ENCODE measurements around the gene ZNF691.

ZNF691 gene

DNA sequence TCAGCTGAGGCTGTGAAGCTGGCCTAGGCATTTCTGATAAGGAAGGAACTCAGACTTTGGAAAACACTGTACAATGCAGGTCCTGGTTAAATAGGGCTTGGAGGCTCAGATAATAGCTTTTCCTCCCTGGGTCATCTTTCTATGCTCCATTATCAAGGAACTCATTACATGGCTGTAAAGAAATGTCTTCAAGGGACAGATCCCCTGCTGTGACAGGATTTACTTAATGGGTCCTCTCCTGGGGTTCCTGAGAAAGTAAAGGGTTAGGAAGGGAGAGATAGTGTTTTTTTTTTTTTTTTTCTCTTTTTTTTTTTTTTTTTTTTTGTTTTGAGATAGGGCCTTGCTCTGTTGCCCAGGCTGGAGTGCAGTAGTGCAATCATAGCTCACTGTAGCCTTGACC lies 15.1 kb upstream of the ZNF691 start:
- no peak for DNase-seq (ENCODE audit: low read depth in 2 of 3, low spot score in 2 of 3)

DNA sequence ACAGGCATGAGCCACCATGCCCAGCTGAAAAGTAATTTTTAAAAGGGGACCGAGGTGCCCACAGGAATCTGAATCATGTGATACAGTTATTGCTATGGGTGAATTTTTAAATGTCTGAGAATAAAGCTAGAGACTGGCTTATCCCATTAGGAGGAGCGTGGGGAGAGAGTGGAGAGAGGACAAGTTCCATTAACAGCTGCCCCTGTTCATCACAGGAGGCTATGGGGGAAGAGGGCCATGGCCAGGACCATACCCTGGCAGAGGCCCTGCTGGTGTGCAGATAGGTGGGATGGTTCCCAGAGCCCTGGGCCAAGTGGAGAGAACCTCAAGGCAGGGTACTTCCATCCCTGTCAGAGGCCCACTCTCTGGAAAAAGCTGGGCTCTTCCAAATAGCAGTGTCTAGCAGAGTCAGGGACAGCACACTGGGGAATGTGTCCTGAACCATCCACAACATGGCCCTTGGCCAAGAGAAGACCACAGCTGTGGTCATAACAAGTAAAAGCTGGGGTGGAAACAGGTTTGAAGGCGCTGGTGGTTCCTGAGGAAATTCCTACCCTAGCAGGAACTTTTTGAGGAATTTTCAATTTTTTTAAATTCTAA lies 13.7 kb upstream of the ZNF691 start:
- no peak for DNase-seq (ENCODE audit: low read depth in 2 of 3, low spot score in 2 of 3)

DNA sequence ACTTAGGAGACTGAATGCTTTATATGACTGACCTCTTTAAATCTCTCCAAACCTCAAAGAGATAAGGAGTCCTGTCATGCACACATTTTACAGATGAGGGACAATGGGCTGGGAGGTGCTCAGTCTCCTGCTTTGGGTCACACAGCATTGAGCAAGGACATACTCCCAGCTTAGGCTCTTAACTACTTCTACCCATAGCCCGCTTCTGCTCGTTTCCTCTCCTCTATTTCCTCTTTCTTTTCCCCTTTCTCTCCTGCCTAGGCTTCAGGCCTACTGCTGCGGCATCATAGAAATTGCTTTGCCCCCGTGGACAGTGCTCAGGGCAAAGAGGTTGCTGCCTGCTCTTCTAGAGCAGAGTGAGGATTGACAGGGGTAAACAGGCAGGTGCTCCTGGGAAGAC lies 12.4 kb upstream of the ZNF691 start:
- no peak for DNase-seq (ENCODE audit: low read depth in 2 of 3, low spot score in 2 of 3)

DNA sequence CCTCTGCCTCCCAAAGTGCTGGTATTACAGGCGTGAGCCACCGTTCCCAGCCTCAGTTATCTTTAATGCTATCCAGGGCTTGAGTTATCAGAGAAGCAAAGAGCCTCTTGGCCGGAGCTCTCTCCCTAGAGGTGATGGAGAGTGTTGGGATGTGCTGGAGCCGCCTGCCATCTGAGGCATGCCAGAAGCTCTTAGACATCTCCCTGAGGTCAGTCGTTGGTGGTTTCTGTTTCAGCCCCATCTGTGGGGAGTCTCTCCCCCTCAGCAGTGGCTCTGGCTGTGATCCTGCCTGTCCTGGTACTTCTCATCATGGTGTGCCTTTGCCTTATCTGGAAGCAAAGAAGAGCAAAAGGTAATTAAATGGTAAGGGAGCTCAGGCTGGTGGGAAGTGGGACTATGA lies 11.6 kb upstream of the ZNF691 start:
- no peak for DNase-seq (ENCODE audit: low read depth in 2 of 3, low spot score in 2 of 3)

DNA sequence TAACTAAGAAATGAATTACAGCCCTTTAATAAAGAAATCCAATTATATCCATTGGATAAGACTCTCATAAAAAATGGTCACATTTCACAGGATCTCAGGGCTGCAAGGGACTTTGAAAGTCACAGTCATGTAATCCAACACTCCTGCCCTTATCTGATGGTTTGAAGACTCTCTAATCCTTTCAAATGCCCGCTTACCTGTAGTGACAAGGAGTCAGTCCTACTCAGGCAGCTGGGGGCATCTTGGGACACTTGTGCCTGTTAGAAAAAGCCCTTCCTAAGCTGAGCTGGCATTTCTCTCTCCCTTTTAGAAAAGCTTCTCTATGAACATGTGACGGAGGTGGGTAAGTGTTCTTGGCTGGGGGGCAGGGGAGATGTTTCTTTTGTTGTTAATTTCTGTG lies 11.0 kb upstream of the ZNF691 start:
- DNase-seq (ENCODE audit: low read depth in 2 of 3, low spot score in 2 of 3): no peak

DNA sequence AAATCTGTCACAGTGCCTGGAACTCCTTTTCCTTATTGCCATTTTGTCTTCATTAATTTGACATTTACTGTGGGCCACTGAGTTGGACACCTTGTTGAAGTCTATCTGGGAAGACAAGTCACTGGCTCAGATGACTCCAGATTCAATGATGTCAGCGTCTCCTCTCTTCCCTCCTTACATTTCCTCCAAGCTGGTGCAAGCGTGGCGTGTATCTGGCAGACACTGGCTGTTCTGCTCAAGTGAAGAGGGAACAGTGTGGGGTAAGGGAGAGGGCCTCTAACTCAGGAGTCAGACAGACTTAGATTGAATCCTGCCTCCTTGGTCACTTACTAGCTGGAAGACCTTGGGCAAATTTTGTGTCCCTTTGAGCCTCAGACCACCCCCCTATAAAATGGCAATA lies 8.7 kb upstream of the ZNF691 start:
- DNase-seq (ENCODE audit: low read depth in 2 of 3, low spot score in 2 of 3): no peak

DNA sequence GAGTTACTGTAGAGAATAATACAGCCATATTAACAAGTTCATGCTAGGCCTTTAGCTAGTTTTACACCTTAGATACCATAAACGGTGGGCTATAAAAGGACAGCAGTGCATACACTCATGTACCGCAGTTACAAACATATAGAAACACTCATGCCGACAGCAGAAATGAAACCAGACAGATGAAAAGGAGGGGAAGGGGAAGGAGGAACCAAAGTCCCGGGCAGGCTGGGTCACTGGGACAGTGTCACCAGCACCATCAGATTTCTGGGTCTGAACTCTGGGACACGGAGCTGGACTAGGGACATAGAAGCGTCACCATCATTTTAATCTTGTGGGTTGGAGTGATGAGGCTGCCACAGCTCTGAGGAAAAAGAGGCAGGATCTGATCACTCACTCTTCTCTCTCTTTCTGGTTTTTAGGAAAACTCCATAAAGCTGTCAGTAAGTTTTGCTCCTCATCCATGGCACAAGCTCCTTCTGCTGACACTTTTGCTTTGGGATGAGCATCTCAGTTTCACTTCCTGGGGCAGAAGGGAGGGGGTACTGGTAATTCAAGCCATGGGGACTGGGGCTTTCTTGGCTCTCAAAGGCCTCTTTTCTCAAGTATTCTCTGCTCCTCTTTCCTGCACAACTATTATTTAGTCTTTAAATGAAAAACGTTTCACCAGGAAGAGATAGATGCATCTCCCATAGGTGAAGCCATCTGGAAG lies 7.8 kb upstream of the ZNF691 start:
- DNase-seq (ENCODE audit: low read depth in 2 of 3, low spot score in 2 of 3): no peak

DNA sequence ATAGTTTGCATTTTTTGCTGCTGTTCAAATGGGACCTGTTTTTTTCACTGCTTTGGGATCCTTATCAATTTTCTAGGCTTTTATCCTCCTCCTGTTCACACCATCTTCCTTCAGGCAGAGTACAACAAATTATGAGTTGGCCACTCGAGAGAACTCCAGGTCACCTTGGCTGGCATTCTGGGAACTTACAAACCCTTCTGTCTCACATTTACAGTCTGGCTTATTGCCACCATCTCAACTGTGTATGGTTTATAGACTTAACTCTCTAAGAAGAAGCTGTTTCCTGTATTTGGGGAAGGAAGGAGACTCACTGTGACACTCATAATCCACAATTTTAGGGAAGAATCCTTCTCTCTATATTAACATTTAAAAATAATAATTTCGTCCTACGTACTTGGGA lies 5.4 kb upstream of the ZNF691 start:
- no peak for DNase-seq (ENCODE audit: low read depth in 2 of 3, low spot score in 2 of 3)

DNA sequence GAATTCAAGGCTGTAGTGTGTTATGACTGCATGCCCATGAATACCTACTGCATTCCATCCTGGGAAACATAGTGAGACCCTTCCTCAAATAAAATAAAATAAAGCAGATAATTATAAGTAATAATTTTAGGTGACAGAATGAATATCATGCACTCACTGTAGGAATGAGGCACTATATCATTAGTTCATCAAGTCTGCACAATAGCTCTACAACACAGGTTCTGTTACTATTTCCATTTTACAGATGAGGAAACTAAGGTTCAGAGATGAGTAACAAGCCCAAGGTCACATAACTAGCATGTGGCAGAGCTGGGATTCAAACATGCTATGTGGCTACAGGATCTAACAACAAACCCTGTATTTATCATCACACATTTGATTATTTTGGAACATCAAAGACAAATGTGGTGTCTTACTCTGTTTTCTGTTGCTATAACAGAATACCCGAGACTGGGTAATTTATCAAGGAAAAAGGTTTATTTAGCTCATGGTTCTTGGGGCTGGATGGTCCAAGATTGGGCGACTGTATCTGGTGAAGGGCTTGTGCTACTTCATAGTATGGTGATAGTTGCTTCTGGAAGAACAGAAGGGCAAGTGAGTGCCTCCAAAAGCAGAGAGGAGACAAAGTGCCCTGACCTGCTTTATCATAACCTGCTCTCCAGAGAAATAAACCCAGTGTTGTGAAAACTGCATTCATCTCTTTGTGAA lies 4.8 kb upstream of the ZNF691 start:
- DNase-seq (ENCODE audit: low read depth in 2 of 3, low spot score in 2 of 3): no peak

DNA sequence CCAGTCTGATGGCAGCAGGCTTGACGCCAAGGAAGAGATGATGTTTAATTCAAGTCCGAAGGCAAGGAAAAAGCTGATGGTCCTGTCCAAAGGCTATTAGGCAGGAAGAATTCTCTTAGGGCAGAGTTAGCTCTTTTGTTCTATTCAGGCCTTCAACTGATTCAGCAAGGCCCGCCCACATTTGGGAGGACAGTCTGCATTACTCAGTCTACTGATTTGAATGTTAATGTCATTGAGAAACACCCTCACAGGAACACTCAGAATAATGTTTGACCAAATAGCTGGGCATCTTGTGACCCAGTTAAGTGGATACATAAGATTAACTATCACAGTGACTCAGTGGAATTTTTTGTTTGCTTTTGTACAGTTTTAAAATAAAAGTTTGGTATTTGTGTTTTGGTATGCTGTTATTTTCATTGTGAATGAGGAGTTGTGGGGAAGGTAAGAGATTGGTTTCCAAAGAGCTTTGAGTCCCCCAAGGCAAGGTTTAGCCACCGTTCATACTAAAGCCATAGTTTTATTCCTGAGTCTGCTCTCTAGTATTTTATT lies 1.7 kb upstream of the ZNF691 start:
- no peak for DNase-seq (ENCODE audit: low read depth in 2 of 3, low spot score in 2 of 3)

DNA sequence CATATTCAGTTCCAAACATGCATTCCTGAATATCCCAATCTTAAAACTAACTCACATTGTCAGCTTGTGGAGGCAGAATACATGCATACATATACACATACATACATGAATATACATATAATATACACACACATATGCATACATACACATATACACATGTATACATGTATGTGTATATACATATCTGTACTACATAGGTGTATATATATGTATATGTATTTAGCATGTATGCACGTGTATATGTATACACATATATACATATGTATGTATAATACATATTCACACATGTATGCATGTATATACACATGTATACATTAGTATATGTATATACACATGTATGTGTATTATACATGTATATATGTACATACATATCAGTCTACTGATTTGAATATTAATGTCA lies 1.2 kb upstream of the ZNF691 start:
- DNase-seq (ENCODE audit: low read depth in 2 of 3, low spot score in 2 of 3): no peak

DNA sequence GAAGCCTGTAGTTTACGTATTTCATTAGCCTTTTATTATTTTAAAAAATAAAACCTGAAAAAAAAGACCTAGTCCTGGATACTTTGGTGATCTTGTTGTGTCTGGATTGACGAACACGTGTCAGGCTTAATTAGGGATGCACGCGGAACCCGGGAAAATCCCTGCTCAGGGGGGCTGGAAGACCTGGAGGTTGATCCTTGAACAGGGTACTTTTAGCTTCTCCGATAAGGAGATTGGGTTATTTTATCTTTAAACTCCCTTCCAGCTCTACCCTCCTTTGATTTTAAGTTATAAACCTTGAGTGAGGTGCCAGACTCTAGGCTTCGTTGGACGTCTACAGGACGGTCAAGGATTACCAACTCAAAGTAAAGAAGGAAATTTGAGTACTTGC lies 552 bp upstream of the ZNF691 start:
- no peak for DNase-seq (ENCODE audit: low read depth in 2 of 3, low spot score in 2 of 3)

DNA sequence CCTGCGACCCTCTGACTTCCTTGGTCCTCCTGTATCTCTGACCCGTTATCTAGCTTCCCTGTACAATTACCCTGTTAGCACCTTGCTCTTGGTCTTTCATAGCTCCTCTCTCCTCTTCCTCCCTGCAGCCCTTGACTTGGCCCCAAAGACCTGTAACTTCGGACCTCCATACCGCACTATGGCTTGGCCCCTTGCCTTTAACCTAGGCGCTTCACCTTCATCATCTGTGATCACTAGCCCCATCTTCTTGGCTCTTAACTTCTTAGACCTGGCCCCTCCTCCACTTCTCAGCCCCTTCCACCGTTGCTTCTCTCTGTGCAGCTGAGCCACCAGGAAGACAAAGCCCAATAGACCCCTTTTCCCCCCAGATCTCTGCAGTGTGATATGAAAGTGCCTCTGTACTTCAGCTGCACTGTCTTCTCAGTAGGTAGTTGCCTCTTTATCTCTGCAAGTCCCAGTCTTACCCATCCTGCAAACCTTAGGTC lies 740 bp downstream of the ZNF691 start:
- no peak for DNase-seq (ENCODE audit: low read depth in 2 of 3, low spot score in 2 of 3)

DNA sequence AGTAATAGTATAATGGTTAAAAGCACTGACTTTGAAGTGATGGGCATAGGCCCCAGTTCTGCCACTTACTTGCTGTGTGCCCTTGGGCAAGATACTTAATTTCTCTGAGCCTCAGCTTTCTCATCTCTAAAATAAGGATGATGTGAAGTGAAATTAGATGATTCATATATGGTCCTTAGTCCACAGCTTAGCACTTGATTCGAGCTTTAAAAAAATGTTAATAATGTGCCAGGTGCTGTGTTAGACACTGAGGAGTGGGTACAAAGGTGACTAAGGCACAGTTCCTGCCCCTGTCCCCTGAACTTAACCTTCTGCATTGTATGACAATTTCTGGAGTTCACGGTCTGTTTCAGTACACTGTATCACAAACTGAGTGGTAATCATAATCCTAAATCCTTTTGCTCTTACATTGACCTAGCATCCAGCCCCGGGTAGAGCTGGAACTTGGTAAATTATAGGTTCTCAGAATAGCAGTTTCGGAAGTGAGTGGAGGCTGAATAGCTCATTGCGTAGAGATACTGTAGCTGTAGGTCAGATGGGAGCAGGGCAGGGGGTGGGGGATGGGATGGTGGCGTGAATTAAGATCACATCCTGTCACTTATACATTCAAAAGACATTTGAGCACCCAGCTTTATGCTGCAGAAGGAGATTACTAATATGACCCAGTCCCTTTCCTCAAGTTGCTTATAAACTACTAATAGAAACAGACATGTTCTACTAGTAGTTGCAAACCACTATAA lies 1.5 kb downstream of the ZNF691 start:
- no peak for DNase-seq (ENCODE audit: low read depth in 2 of 3, low spot score in 2 of 3)

DNA sequence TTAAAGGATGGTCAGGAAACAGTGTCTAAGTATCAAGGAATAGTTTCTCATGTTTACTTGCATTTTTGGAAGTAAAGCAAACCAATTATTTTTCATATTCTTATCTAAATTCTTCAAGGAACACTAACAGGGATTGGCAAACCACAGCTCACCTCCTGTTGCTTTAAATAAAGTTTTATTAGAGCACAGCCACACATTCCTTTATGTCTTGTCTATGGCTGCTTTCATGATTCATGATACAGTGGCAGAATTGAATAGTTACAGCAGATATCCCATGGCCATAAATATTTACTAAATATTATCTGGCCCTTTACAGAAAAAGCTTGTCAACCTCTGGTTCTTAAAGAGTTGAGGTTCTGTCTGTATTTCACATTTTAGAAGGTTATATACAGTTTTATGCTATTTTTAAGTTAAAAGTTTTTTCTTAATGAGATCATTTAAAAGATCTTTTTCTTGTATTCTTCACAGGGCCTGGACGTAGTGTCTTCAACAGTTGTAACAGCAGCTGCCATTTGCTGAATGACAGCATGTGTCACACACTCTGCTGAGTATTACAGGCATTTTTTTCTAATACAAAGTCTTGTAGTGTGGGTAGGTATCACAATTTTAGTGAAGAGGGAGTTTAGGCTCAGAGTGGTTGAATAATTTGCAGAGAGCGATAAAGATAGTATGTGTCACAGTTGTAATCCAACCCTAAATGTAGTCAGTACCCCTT lies 2.6 kb downstream of the ZNF691 start:
- no peak for DNase-seq (ENCODE audit: low read depth in 2 of 3, low spot score in 2 of 3)

DNA sequence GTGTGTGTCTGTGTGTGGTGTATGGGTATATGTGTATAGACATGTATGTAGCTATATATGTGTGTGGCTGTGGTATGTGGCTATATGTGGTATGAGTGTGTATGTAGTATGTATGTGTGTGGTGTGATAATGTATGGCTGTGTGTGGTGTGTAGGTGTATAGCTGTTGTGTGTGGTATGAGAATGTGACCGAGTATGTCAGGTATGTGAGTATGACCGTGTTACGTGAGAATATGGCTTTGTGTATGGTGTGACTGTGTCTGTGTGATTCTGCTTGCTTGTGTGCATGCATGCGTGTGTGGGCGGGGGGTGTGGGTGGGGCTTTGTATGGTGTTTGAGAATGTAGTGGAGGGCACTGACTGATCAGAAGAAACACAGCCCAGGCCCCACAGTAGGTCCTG lies 3.5 kb downstream of the ZNF691 start:
- DNase-seq (ENCODE audit: low read depth in 2 of 3, low spot score in 2 of 3): no peak

DNA sequence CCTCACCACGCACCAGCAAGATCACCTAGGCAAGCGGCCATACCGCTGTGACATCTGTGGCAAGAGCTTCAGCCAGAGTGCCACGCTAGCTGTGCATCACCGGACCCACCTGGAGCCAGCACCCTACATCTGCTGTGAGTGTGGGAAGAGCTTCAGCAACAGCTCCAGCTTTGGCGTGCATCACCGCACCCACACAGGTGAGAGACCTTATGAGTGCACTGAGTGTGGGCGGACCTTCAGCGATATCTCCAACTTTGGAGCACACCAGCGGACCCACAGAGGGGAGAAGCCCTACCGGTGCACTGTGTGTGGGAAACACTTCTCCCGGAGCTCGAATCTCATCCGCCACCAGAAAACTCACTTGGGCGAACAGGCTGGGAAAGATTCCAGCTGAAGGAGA lies 5.0 kb downstream of the ZNF691 start:
- DNase-seq (ENCODE audit: low read depth in 2 of 3, low spot score in 2 of 3): no peak

DNA sequence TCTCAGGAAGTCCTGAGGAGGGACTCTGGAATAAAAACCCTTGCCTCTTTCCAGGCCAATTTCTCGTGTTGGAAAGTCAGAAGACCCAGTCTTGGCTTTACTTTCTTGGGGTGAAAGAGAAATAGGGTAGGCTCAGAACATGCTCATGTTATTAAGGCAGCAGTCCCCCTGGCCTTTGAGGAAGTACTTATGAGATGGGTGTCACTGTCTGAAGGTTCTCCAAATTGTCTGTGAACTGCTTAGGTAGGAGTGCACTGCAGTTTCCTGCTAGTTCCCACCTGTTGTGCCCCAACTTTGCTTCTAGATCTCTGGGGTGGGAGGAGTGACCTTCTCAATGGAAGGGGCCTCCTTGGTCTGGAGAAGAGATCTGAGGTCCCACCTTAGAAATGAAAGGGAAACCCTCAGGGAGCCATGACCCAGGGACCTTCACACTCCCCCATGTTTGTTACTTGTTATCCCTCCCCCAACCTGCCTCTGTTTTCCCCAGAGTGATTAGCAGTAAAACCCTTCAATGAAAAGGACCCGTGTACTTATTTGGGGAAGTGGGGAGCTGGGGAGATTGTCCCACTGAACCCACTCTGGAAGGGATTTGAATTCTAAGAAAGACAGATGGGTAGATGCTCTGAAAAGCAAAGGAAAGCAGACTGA lies 5.7 kb downstream of the ZNF691 start:
- no peak for DNase-seq (ENCODE audit: low read depth in 2 of 3, low spot score in 2 of 3)

DNA sequence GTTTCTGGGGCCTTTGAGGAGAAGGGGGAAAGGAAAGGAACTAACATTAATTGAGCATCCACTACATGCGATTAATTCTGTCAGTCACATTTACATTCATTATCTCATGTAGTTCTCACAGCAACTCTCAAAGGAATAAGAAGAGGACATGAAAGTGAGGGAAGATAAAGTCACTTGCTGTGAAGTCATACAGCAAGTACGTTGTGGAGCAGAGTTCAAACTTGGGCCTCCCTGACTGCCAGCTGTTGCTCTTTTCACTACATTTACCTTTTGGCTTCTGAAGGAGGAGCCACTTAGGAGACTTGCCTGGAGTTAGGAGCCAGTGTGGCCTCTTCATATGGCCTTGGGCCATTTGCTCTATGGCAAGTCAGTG lies 6.2 kb downstream of the ZNF691 start:
- DNase-seq (ENCODE audit: low read depth in 2 of 3, low spot score in 2 of 3): no peak

DNA sequence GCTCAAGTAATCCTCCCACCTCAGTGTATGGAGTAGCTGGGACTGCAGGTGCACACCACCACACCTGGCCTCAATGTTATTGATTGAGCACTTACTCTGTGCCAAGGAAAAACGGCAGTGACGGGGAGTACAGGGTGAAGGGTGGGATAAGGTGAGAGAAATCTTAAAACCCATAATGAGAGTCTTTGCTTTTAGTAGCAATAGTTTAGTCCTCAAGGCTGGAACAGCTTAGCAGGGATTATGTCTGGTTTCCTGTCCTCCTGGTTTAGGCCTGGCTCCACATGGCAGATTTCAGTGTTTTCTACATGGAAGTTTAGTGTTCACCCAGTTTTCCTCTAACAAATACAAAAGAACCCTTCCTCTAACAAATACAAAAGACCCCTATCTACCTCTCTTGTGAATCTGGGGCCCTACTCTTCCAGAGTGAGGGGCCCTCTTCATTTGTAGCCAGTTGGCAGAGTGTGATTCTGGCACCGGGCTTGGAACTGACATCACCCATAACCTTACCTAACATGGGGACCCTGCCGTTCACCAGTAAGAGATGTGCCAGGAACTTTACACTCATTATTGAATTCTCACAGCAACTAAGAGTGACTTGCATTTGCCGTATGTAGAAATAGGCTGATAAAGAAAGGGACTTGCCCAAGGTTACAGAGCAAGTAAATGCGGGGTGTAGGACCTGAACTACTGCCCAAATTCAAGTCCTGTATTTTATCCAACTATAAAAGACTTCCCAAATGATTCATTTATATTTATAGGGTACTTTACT lies 6.9 kb downstream of the ZNF691 start:
- no peak for DNase-seq (ENCODE audit: low read depth in 2 of 3, low spot score in 2 of 3)
